Neural progenitor cell (in vitro differentiated cells): Measurements from ENCODE around the gene WASHC2A.
"Not testable (repeated sequence)": the region's sequence is repeated elsewhere in the genome, so short reads cannot be mapped to it uniquely, and the experiment has no call there.

Source experiments
- CTCF ChIP-seq: fragments of 200-600 bp; sonication (generic); IDR thresholded peaks from 2 replicates; pipeline ENCODE4 v1.5.1; 2017; ENCODE audit warnings: antibody characterized with exemption, mild to moderate bottlenecking
- EZH2 ChIP-seq: fragments of 200-600 bp; sonication (generic); IDR thresholded peaks from 2 replicates; pipeline ENCODE4 v1.6.1; 2017; ENCODE audit warnings: antibody characterized with exemption, mild to moderate bottlenecking, moderate library complexity
- EZH2phosphoT487 ChIP-seq: fragments of 200-600 bp; sonication (generic); IDR thresholded peaks from 2 replicates; pipeline ENCODE4 v1.6.1; 2017; ENCODE audit warnings: antibody characterized with exemption

GRCh38 chr10:50055494-50056292 lies 12.1 kb upstream of the WASHC2A start:
- not testable (repeated sequence) for TF ChIP-seq CTCF, EZH2, EZH2phosphoT487
